ENCODE measurements around the gene EEFSEC. TPM values are rescaled to one million over a fixed set of nuclear protein-coding genes. Genes with fewer than 3 reads are reported as not detected.

The EEFSEC gene
- total RNA-seq, 1 donor from 2014 or later = 0.92 TPM

DNA sequence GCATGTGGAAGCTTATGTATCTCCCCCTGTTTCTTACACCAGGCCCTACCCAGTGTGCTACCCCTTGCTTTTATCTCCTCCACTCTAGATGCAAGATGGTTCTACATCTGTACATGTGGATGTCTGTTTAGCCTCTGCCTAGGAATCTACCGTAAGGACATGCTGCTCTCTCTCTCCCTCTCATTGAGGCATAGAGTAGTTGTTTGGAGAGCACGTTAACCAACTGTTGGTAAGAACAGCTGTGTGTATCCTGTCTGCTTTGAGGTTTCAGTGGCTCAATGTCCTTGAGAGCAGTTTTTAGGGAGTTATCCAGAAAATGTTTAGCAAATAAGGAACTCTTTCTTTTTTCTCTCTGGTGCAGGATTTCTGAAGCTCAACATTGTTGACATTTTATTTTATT, 160.7 kb downstream of the EEFSEC start:
- no peaks in the 10 kb centered on the region for H3K9me3 ChIP-seq (ENCODE audit: low read depth)
- Mint-ChIP-seq H3K27ac (no peak overlapping the region), H3K36me3 (no peaks in the 10 kb centered on the region)

DNA sequence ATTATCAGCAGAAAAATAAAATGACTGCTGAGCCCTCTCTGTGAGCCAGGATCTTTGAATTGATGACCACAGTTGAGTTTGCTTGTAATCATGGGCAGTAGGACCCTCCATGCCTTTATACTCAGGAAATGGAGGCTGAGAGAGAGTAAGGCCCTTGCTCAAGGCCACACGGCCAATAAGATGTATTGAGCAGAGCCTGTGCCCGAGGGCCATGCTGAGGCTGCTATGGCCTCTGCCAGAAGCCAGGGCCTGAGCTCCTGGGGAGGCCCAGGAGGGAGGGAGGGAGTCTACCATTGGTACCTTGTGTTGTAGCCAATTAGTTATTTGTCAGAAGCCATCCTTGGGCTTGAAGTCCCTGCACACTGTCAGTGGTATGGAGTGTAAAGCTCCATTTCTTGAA, 162.0 kb downstream of the EEFSEC start:
- no peaks in the 10 kb centered on the region for H3K27me3 ChIP-seq
- H4K20me1 ChIP-seq (ENCODE audit: low read depth) = no peaks in the 10 kb centered on the region
- Mint-ChIP-seq H3K9me3 (no peaks in the 10 kb centered on the region), H3K27me3 (ENCODE audit: insufficient read depth, low read depth) (no peaks in the 10 kb centered on the region), H3K4me3 (no peak overlapping the region), H3K27ac (no peak overlapping the region), H3K36me3 (no peaks in the 10 kb centered on the region), H3K4me1 (peaks cover 37% of the 10 kb centered on the region)
- H3K9ac ChIP-seq = no peak overlapping the region
- no peak overlapping the region for H3K4me2 ChIP-seq
- no peaks in the 10 kb centered on the region for H3K79me2 ChIP-seq (ENCODE audit: low read depth)
- no peak for DNase-seq (ENCODE audit: low spot score)
- peaks cover 5% of the 10 kb centered on the region for H3K4me1 ChIP-seq
- H3K36me3 ChIP-seq = no peaks in the 10 kb centered on the region
- no peak overlapping the region for H2AFZ ChIP-seq (replicated peaks)
- H3K4me3 ChIP-seq = no peak overlapping the region
- TF ChIP-seq EZH2 (IDR thresholded peaks at IDR 0.05) (no peak), EZH2phosphoT487 (IDR thresholded peaks at IDR 0.05) (no peak), CTCF (IDR thresholded peaks at IDR 0.05) (no peak)
- H3K27ac ChIP-seq = no peak overlapping the region
- H3F3A ChIP-seq (ENCODE audit: low read depth) = no peaks in the 10 kb centered on the region
- H3K9me3 ChIP-seq (ENCODE audit: low read depth) = no peaks in the 10 kb centered on the region

More for the DNA sequence above, 160.7 kb downstream of the EEFSEC start:
- no peaks in the 10 kb centered on the region for H3F3A ChIP-seq (ENCODE audit: low read depth)
- H3K4me3 ChIP-seq = no peak overlapping the region
- H3K36me3 ChIP-seq = no peaks in the 10 kb centered on the region
- no peak overlapping the region for H3K9ac ChIP-seq
- H3K4me2 ChIP-seq = no peak overlapping the region
- H3K4me1 Mint-ChIP-seq = peaks cover 37% of the 10 kb centered on the region
- TF ChIP-seq EZH2 (IDR thresholded peaks at IDR 0.05) = no peak
- no peak for TF ChIP-seq CTCF (IDR thresholded peaks at IDR 0.05)
- no peak for TF ChIP-seq EZH2phosphoT487 (IDR thresholded peaks at IDR 0.05)
- no peak overlapping the region for H3K27ac ChIP-seq
- H3K4me1 ChIP-seq = peaks cover 5% of the 10 kb centered on the region
- no peaks in the 10 kb centered on the region for H3K9me3 Mint-ChIP-seq
- H3K4me3 Mint-ChIP-seq = no peak overlapping the region
- no peaks in the 10 kb centered on the region for H3K79me2 ChIP-seq (ENCODE audit: low read depth)
- no peak overlapping the region for H2AFZ ChIP-seq (replicated peaks)
- no peaks in the 10 kb centered on the region for H3K27me3 ChIP-seq
- DNase-seq (ENCODE audit: low spot score) = no peak
- H3K27me3 Mint-ChIP-seq (ENCODE audit: insufficient read depth, low read depth) = no peaks in the 10 kb centered on the region
- no peaks in the 10 kb centered on the region for H4K20me1 ChIP-seq (ENCODE audit: low read depth)

GRCh38 chr3:128316481-128316891, 163.2 kb downstream of the EEFSEC start:
- H3K36me3 ChIP-seq = no peaks in the 10 kb centered on the region
- TF ChIP-seq EZH2 (IDR thresholded peaks at IDR 0.05) (no peak), EZH2phosphoT487 (IDR thresholded peaks at IDR 0.05) (no peak), CTCF (IDR thresholded peaks at IDR 0.05) (no peak)
- no peak overlapping the region for H3K4me3 ChIP-seq
- Mint-ChIP-seq H3K4me1 (peaks cover 37% of the 10 kb centered on the region), H3K4me3 (no peak overlapping the region), H3K9me3 (no peaks in the 10 kb centered on the region), H3K36me3 (no peaks in the 10 kb centered on the region), H3K27me3 (ENCODE audit: insufficient read depth, low read depth) (no peaks in the 10 kb centered on the region), H3K27ac (peak overlapping the region; percentile 25)
- no peaks in the 10 kb centered on the region for H3K79me2 ChIP-seq (ENCODE audit: low read depth)
- no peak overlapping the region for H3K27ac ChIP-seq
- H3K27me3 ChIP-seq = no peaks in the 10 kb centered on the region
- no peaks in the 10 kb centered on the region for H4K20me1 ChIP-seq (ENCODE audit: low read depth)
- H3F3A ChIP-seq (ENCODE audit: low read depth) = no peaks in the 10 kb centered on the region
- no peak overlapping the region for H3K4me2 ChIP-seq
- H3K9ac ChIP-seq = no peak overlapping the region
- H3K4me1 ChIP-seq = peaks cover 5% of the 10 kb centered on the region
- no peaks in the 10 kb centered on the region for H3K9me3 ChIP-seq (ENCODE audit: low read depth)
- no peak overlapping the region for H2AFZ ChIP-seq (replicated peaks)
- no peak for DNase-seq (ENCODE audit: low spot score)
